Measurements from ENCODE around the gene CH25H. TPM values are rescaled to one million over a fixed set of nuclear protein-coding genes. Genes with fewer than 3 reads are reported as not detected.

CH25H gene
- total RNA-seq, 1 experiment from 2014 or later = 1.0 TPM

- Histone ChIP-seq H2BK20ac (ENCODE audit: low read depth, low read length, poor library complexity, severe bottlenecking) (no peak overlapping the region), H2BK120ac (ENCODE audit: low read depth, low read length, poor library complexity, severe bottlenecking) (no peak overlapping the region), H3K4me2 (ENCODE audit: insufficient read depth, insufficient read length, low read length) (no peak overlapping the region), H3K79me1 (ENCODE audit: insufficient read depth, low read depth, low read length, poor library complexity, severe bottlenecking) (no peaks in the 10 kb centered on the region), H4K5ac (ENCODE audit: insufficient read length, low read depth, low read length) (no peak overlapping the region), H3K23me2 (ENCODE audit: insufficient read length, low read depth, low read length, poor library complexity, severe bottlenecking) (no peaks in the 10 kb centered on the region), H2AK5ac (ENCODE audit: insufficient read length, low read length) (no peak overlapping the region), H4K20me1 (ENCODE audit: control insufficient read depth, insufficient read depth, insufficient read length) (no peaks in the 10 kb centered on the region), H3K14ac (ENCODE audit: insufficient read depth, low read length) (no peak overlapping the region), H2AFZ (ENCODE audit: low read length) (no peak overlapping the region), H2BK5ac (ENCODE audit: insufficient read length, low read length) (no peak overlapping the region), H2BK15ac (ENCODE audit: low read depth, low read length) (no peak overlapping the region), H3K23ac (ENCODE audit: insufficient read length, low read depth, low read length) (no peak overlapping the region), H4K8ac (replicated peaks; ENCODE audit: insufficient read length, low read depth, low read length) (no peak overlapping the region), H4K91ac (ENCODE audit: insufficient read length, low read depth, low read length) (no peak overlapping the region), H3K4ac (ENCODE audit: low read depth, low read length) (no peak overlapping the region), H3K27ac (ENCODE audit: insufficient read length, low read depth, low read length) (no peak overlapping the region), H3K9me3 (ENCODE audit: control insufficient read depth, low read depth, low read length) (no peaks in the 10 kb centered on the region), H3K27me3 (ENCODE audit: insufficient read depth, low read length) (no peaks in the 10 kb centered on the region), H3K56ac (ENCODE audit: insufficient read length, low read depth, low read length) (no peak overlapping the region), H3K18ac (ENCODE audit: insufficient read length, low read depth, low read length) (no peak overlapping the region), H2BK12ac (ENCODE audit: insufficient read length, low read depth, low read length) (no peak overlapping the region), H3T11ph (ENCODE audit: low read length) (no peak overlapping the region), H3K4me1 (ENCODE audit: insufficient read depth, low read length) (no peaks in the 10 kb centered on the region), H3K9ac (ENCODE audit: extremely low read depth, insufficient read length, low read length) (no peak overlapping the region), H3K79me2 (ENCODE audit: insufficient read depth, low read length) (no peaks in the 10 kb centered on the region)
- no peak for TF ChIP-seq CTCF (conservative IDR thresholded peaks at IDR 0.05)
- DNase-seq = no peak
- Mint-ChIP-seq H3K36me3 (ENCODE audit: insufficient read depth in 1 of 3, low read depth in 3 of 3) (no peaks in the 10 kb centered on the region), H3K27me3 (ENCODE audit: low read depth) (no peaks in the 10 kb centered on the region), H3K9me3 (no peaks in the 10 kb centered on the region), H3K4me1 (no peaks in the 10 kb centered on the region), H3K4me3 (no peak overlapping the region), H3K27ac (no peak overlapping the region)
- WGBS (ENCODE audit: extremely low coverage, insufficient read length, low lambda C conversion rate) = no CpG with 5 or more reads among the region's 5 CpGs
Observed at GRCh38 chr10:89156161-89156835, 50.8 kb downstream of the CH25H start.

Other genes starting within 250 kb of the CH25H start
- gene FAS, start 216.5 kb downstream of the CH25H start, total RNA-seq (2021) = 3.0 and 3.1 TPM in 2 replicates
- gene LIPA, start 44.5 kb upstream of the CH25H start, total RNA-seq (2021) = 20.0 and 20.9 TPM in 2 replicates
- 0.09 TPM in 1 of 2 replicates, not detected in the other for gene IFIT2, start 94.7 kb upstream of the CH25H start, total RNA-seq (2021)
- 0.55 and 0.64 TPM in 2 replicates for gene IFIT3, start 120.7 kb upstream of the CH25H start, total RNA-seq (2021)
- gene IFIT1B, start 170.7 kb upstream of the CH25H start, total RNA-seq (2021) = not detected in 2 replicates
- gene IFIT1, start 185.3 kb upstream of the CH25H start, total RNA-seq (2021) = 1.2 and 1.9 TPM in 2 replicates
- 2.1 and 2.3 TPM in 2 replicates for gene IFIT5, start 207.3 kb upstream of the CH25H start, total RNA-seq (2021)

Measured in H9 (cell line).